ENCODE data around the gene MRGPRX4. TPM values are rescaled to one million over a fixed set of nuclear protein-coding genes. Genes with fewer than 3 reads are reported as not detected.

MRGPRX4 gene
- total and polyA plus RNA-seq, 5 donors from 2014 or later = not detected

DNA sequence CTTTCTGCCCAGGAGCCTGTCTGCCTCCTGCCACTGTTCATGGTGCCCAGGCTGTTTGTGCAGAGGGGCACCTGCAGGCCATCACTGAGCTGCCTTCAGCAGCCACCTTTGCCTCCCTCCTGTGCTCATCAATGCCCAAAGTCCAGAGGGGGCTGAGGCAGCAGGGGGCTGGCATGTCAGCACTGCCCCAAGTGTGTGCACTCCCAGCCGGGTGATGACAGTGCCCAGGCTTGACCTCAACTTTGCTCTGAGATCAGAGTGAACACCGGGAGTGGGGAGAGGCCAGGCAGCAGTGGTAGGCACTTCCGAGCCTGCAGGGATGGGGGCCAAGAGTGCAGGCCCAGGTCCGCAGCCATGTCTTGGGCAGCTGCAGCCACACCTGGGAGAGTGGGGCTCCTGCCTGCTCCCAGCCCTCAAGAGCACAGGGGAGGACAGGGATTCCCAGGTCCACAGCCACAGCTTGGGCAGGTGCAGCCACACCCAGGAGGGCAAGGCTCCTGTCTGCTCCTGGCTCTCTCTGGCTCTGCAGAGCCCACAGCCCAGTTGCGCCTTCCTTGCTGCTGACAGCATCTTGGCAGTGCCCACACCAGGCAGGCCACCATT, 48.7 kb downstream of the MRGPRX4 start:
- Histone ChIP-seq H3K4me3 (ENCODE audit: low read depth, low read length) (no peak overlapping the region), H3K9me3 (ENCODE audit: control insufficient read depth in 2 of 2, low read length in 2 of 2) (no peaks in the 10 kb centered on the region), H3K27me3 (ENCODE audit: control insufficient read depth, insufficient read depth, low read length) (peaks cover 6% of the 10 kb centered on the region), H3K27ac (ENCODE audit: insufficient read depth, low read length, poor library complexity, severe bottlenecking) (no peak overlapping the region), H3K36me3 (ENCODE audit: control insufficient read depth, insufficient read depth, low read length) (no peaks in the 10 kb centered on the region), H3K4me1 (ENCODE audit: control insufficient read depth, insufficient read depth, low read length, poor library complexity, severe bottlenecking) (no peaks in the 10 kb centered on the region)
- no peak for ATAC-seq (ENCODE audit: low read depth in 2 of 2)
- no peak overlapping the region for H3K4me3 Mint-ChIP-seq
- no peak overlapping the region for H3K27ac Mint-ChIP-seq
- H3K27me3 Mint-ChIP-seq = peaks cover 35% of the 10 kb centered on the region
- no peaks in the 10 kb centered on the region for H3K9me3 Mint-ChIP-seq
- DNase-seq = no peak
- no peaks in the 10 kb centered on the region for H3K4me1 Mint-ChIP-seq
- H3K36me3 Mint-ChIP-seq = no peaks in the 10 kb centered on the region

DNA sequence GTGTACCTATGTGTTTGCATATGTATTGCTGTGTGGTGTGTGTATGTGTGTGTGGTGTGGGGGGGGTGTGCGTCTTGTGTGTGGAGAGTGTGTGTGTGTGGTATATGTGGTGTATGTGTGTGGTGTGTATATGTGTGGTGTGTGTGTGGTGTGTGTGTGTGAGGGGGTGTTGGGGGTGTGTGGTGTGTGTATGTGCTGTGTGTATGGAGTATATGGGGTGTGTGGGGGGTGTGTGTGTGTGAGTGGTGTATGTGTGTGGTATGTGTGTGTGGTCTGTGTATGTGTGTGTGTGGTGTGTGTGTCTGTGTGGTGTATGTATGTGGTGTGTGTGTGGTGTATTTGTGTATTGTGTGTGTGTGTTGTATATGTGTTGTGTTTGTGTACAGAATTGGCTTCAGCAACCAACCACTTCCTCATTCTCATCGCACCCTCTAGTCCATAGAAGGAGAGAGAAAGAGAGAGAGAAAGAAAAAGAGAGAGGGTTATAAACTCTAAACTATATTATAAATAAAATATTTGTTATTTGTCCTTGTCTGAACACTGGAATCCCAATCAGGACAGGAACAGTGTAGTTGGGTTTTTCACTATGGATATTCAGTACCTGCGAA, 50.3 kb downstream of the MRGPRX4 start:
- H3K9me3 Mint-ChIP-seq = no peaks in the 10 kb centered on the region

More for the DNA sequence above, 50.3 kb downstream of the MRGPRX4 start:
- Mint-ChIP-seq H3K4me1 (no peaks in the 10 kb centered on the region), H3K27me3 (peaks cover 30% of the 10 kb centered on the region), H3K27ac (peak overlapping the region in 1 of 3 donors; percentile 78), H3K36me3 (no peaks in the 10 kb centered on the region), H3K4me3 (no peak overlapping the region)
- Histone ChIP-seq H3K9me3 (ENCODE audit: control insufficient read depth in 2 of 2, low read length in 2 of 2) (no peaks in the 10 kb centered on the region), H3K27ac (ENCODE audit: insufficient read depth, low read length, poor library complexity, severe bottlenecking) (no peak overlapping the region), H3K36me3 (ENCODE audit: control insufficient read depth, insufficient read depth, low read length) (no peaks in the 10 kb centered on the region), H3K4me3 (ENCODE audit: low read depth, low read length) (no peak overlapping the region), H3K4me1 (ENCODE audit: control insufficient read depth, insufficient read depth, low read length, poor library complexity, severe bottlenecking) (no peaks in the 10 kb centered on the region), H3K27me3 (ENCODE audit: control insufficient read depth, insufficient read depth, low read length) (peaks cover 7% of the 10 kb centered on the region)
- ATAC-seq (ENCODE audit: low read depth in 2 of 2) (no peak), DNase-seq (no peak)

Other genes with a start within 250 kb of the MRGPRX4 start
- gene SERGEF, start 159.8 kb upstream of the MRGPRX4 start, total RNA-seq = 40.4 TPM
- gene SERGEF, start 159.8 kb upstream of the MRGPRX4 start, polyA plus RNA-seq = 10 to 100 TPM; 74.9 to 81.5 (median 77.8) TPM
- 0.74 TPM for gene TPH1, start 126.6 kb upstream of the MRGPRX4 start, total RNA-seq
- gene TPH1, start 126.6 kb upstream of the MRGPRX4 start, polyA plus RNA-seq = under 1 TPM in 1 of 4 donors, not detected in 3; 0.26 TPM
- 22.5 TPM for gene SAAL1, start 66.8 kb upstream of the MRGPRX4 start, total RNA-seq
- 10 to 100 TPM; 15.1 to 25.5 (median 18.4) TPM for gene SAAL1, start 66.8 kb upstream of the MRGPRX4 start, polyA plus RNA-seq
- not detected for gene MRGPRX3, start 40.3 kb upstream of the MRGPRX4 start, total RNA-seq
- gene MRGPRX3, start 40.3 kb upstream of the MRGPRX4 start, polyA plus RNA-seq = not detected
- not detected for gene SAA4, start 64.0 kb downstream of the MRGPRX4 start, total RNA-seq
- gene SAA4, start 64.0 kb downstream of the MRGPRX4 start, polyA plus RNA-seq = not detected
- gene SAA2, start 75.8 kb downstream of the MRGPRX4 start, total RNA-seq = 0.62 TPM
- under 1 TPM in 1 of 4 donors, not detected in 3; 0.20 TPM for gene SAA2, start 75.8 kb downstream of the MRGPRX4 start, polyA plus RNA-seq
- not detected for gene SAA1, start 93.4 kb downstream of the MRGPRX4 start, total RNA-seq
- not detected for gene SAA1, start 93.4 kb downstream of the MRGPRX4 start, polyA plus RNA-seq
- gene HPS5, start 149.3 kb downstream of the MRGPRX4 start, total RNA-seq = 13.0 TPM
- gene HPS5, start 149.3 kb downstream of the MRGPRX4 start, polyA plus RNA-seq = 10 to 100 TPM; 14.3 to 18.6 (median 15.4) TPM
- gene GTF2H1, start 149.7 kb downstream of the MRGPRX4 start, total RNA-seq = 25.8 TPM
- 10 to 100 TPM; 29.2 to 32.0 (median 30.3) TPM for gene GTF2H1, start 149.7 kb downstream of the MRGPRX4 start, polyA plus RNA-seq
- gene LDHA, start 221.7 kb downstream of the MRGPRX4 start, total RNA-seq = 234 TPM
- gene LDHA, start 221.7 kb downstream of the MRGPRX4 start, polyA plus RNA-seq = 100 to 1,000 TPM; 361 to 569 (median 446) TPM
- gene LDHC, start 239.5 kb downstream of the MRGPRX4 start, total RNA-seq = not detected
- 1 to 10 TPM in 1 of 4 donors, not detected in 3; 3.1 TPM for gene LDHC, start 239.5 kb downstream of the MRGPRX4 start, polyA plus RNA-seq

Measured in CD4-positive, CD25-positive, alpha-beta regulatory T cell (primary cell).